Thymus (tissue), 14 donors: Measurements from ENCODE around the gene LPCAT2. TPM values are rescaled to one million over a fixed set of nuclear protein-coding genes. Genes with fewer than 3 reads are reported as not detected.

Experiments
- DNase-seq, 9 donors: peaks; one replicate each; pipeline ENCODE4 v3.0.0-alpha.2; 2013; ENCODE audit warnings: low spot score in 9 of 9, low read depth in 6 of 9, missing footprints in 1 of 9
- H3K27ac ChIP-seq, 2 donors: one replicate each; pipeline ENCODE4 v1.5.1; 2013; ENCODE audit warnings: control low read depth in 1 of 2, low read depth in 1 of 2, low read length in 1 of 2, mild to moderate bottlenecking in 1 of 2, moderate library complexity in 1 of 2
- H3K27me3 ChIP-seq, 2 donors: one replicate each; pipeline ENCODE4 v1.5.1; 2013; ENCODE audit warnings: low read length in 1 of 2; ENCODE audit not compliant: control insufficient read depth in 2 of 2, insufficient read depth in 1 of 2
- H3K36me3 ChIP-seq, 2 donors: one replicate each; pipeline ENCODE4 v1.5.1; 2013; ENCODE audit warnings: low read length in 1 of 2, mild to moderate bottlenecking in 1 of 2, moderate library complexity in 1 of 2; ENCODE audit not compliant: control insufficient read depth in 2 of 2, insufficient read depth in 2 of 2
- H3K4me1 ChIP-seq, 2 donors: one replicate each; pipeline ENCODE4 v1.5.1; 2013; ENCODE audit warnings: low read length in 2 of 2; ENCODE audit not compliant: control insufficient read depth in 2 of 2, insufficient read depth in 2 of 2
- H3K4me3 ChIP-seq, 2 donors: one replicate each; pipeline ENCODE4 v1.5.1; 2013; ENCODE audit warnings: low read length in 2 of 2, control low read depth in 1 of 2, mild to moderate bottlenecking in 1 of 2
- H3K9me3 ChIP-seq, 2 donors: one replicate each; pipeline ENCODE4 v1.5.1; 2013; ENCODE audit warnings: low read length in 1 of 2, mild to moderate bottlenecking in 1 of 2; ENCODE audit not compliant: control insufficient read depth in 2 of 2, insufficient read depth in 1 of 2
- WGBS: extraction: QIAGEN DNeasy Blood & Tissue Kit; methylation state at CpG from one replicate; pipeline ENCODE4 v1.1.7; 2013; 5-methylcytosine and 5-hydroxymethylcytosine counted together
- long read RNA-seq, 10 donors: transcript quantifications; one replicate each; lab custom pipeline, GENCODE V29; 2026
- polyA plus RNA-seq: library from polyadenylated mRNA; stranded (reverse); fragments of 200-250 nt; gene quantifications from one replicate; pipeline ENCODE4 v1.2.3, GENCODE V29; 2013
- total RNA-seq: library from RNA; stranded (reverse); fragments of 120-200 nt; gene quantifications from one replicate; pipeline ENCODE4 v1.2.4, GENCODE V29; 2013
- donor health status: healthy.

LPCAT2 gene, protein sequence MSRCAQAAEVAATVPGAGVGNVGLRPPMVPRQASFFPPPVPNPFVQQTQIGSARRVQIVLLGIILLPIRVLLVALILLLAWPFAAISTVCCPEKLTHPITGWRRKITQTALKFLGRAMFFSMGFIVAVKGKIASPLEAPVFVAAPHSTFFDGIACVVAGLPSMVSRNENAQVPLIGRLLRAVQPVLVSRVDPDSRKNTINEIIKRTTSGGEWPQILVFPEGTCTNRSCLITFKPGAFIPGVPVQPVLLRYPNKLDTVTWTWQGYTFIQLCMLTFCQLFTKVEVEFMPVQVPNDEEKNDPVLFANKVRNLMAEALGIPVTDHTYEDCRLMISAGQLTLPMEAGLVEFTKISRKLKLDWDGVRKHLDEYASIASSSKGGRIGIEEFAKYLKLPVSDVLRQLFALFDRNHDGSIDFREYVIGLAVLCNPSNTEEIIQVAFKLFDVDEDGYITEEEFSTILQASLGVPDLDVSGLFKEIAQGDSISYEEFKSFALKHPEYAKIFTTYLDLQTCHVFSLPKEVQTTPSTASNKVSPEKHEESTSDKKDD
- total RNA-seq (5.2 TPM), polyA plus RNA-seq (11.2 TPM)
- long read RNA-seq, donor 1 = 0 reads
- long read RNA-seq, donor 2 = 0 reads
- long read RNA-seq, donor 3, full-length matches to known transcripts = 1 of 1 reads
- long read RNA-seq, donor 3, partial matches to known transcripts = 0 of 1 reads
- long read RNA-seq, donor 3, other reads (novel, unspliced or antisense) = 0 of 1 reads
- long read RNA-seq, donor 4 = 0 reads
- long read RNA-seq, donor 5, full-length matches to known transcripts = 3 of 3 reads
- long read RNA-seq, donor 5, partial matches to known transcripts = 0 of 3 reads
- long read RNA-seq, donor 5, other reads (novel, unspliced or antisense) = 0 of 3 reads
- long read RNA-seq, donor 6, full-length matches to known transcripts = 2 of 2 reads
- long read RNA-seq, donor 6, partial matches to known transcripts = 0 of 2 reads
- long read RNA-seq, donor 6, other reads (novel, unspliced or antisense) = 0 of 2 reads
- long read RNA-seq, donor 7, full-length matches to known transcripts = 3 of 3 reads
- long read RNA-seq, donor 7, partial matches to known transcripts = 0 of 3 reads
- long read RNA-seq, donor 7, other reads (novel, unspliced or antisense) = 0 of 3 reads
- long read RNA-seq, donor 8, full-length matches to known transcripts = 2 of 2 reads
- long read RNA-seq, donor 8, partial matches to known transcripts = 0 of 2 reads
- long read RNA-seq, donor 8, other reads (novel, unspliced or antisense) = 0 of 2 reads
- long read RNA-seq, donor 9 = 0 reads
- long read RNA-seq, donor 10, full-length matches to known transcripts = 1 of 1 reads
- long read RNA-seq, donor 10, partial matches to known transcripts = 0 of 1 reads
- long read RNA-seq, donor 10, other reads (novel, unspliced or antisense) = 0 of 1 reads

DNA sequence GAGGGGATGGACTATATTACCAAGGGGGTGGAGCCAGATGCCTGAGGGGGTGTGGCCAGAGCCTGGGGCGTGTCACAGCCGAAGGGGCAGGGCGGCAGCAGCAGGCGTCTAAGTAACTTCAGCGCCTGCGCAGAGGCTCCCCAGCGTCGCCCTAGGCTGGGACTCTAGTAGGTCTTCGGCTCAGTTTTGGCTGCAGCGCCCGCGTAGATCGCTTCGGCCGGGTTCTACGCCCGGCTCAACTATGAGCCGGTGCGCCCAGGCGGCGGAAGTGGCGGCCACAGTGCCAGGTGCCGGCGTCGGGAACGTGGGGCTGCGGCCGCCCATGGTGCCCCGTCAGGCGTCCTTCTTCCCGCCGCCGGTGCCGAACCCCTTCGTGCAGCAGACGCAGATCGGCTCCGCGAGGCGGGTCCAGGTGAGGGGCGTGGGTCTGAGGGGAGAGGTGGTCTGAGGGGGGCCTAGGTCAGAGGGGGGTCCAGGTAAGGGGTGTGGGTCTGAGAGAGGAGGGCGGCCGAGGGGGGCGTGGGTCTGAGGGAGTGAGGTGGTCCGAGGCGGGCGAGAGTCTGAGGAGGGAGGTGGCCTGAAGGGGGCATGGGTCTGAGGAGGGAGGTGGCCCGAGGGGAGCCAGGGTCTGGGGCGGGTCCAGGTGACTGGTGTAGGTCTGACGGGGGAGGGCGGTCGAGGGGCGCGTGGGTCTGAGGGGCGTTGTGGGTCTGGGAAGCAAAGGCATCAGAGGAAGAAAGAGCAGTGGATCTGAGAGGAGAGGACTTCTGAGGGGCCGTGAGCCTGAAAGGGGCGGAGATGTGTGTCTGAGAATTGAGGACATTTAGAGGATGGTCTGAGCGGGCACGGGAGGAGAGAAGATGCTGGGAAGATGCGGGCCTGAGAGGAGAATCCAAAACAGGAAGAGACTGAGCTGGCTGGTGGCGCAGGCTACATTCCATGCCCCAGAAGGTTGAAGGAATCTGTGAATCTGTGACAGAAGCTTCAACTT is at the start of gene LPCAT2:
Gene LPCAT2 (plus strand): TSS at position 132 of the 991 bp plus-strand sequence. CDS start 110 bp downstream, at position 242.
- H3K4me3 ChIP-seq = peak within 1 kb of the TSS; percentile 40 to 55
- WGBS = 1% methylated on average over 61 of the region's 61 CpGs
- peaks cover 3 to 8% of the 10 kb centered on the region in 2 donors for H3K27me3 ChIP-seq
- DNase-seq = peak; percentile 40 to 82 (median 56)
- peak within 1 kb of the TSS in 1 of 2 donors; percentile 25 for H3K27ac ChIP-seq
- no peaks in the 10 kb centered on the region for H3K9me3 ChIP-seq
- H3K36me3 ChIP-seq = no peaks in the 10 kb centered on the region
- H3K4me1 ChIP-seq = peaks cover 5 to 12% of the 10 kb centered on the region in 2 donors

DNA sequence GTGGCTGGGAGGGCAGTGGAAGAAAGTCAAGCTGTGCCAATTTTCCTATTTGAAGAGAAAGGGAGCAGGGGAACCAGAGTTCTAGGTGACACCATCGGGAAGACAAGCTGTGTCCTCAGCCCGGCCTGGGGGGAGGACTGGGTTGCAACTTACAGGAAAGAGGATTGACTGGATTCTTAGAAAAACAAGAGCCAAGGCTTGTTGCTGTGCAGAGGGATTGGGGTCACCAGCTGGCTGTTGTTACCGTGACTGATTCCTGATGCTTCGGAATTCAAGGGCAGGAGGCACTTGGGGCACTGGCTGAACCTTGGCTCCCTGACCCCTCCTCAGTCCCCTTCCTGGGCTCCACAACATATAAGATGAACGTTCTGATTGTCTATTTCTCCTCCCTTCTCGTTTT is 46.6 kb upstream of the LPCAT2 start:
- Histone ChIP-seq H3K4me3 (no peak overlapping the region), H3K4me1 (no peaks in the 10 kb centered on the region), H3K27ac (no peak overlapping the region), H3K27me3 (no peaks in the 10 kb centered on the region), H3K9me3 (no peaks in the 10 kb centered on the region), H3K36me3 (no peaks in the 10 kb centered on the region)
- no peak for DNase-seq
- 86% methylated on average over 6 of the region's 6 CpGs for WGBS

DNA sequence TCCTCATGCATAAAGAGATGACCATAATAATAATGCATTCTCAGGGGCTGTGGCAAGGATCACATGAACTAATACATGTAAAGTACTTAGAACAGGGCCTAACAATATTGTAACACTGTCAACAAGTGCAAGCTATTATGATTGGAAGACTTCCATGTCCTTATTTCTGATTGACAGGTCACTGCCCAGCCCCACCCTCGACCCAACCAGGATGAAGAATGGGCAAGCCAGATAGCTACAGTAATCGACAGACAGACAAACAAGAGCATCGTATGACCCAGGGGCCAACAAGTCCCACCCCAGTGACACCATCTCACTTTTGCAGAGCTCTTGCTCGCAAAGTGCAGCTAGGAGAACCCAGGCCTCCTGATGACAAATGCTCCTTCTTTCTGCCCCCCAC is 44.5 kb upstream of the LPCAT2 start:
- Histone ChIP-seq H3K27ac (no peak overlapping the region), H3K27me3 (no peaks in the 10 kb centered on the region), H3K9me3 (no peaks in the 10 kb centered on the region), H3K36me3 (no peaks in the 10 kb centered on the region), H3K4me3 (no peak overlapping the region), H3K4me1 (no peaks in the 10 kb centered on the region)
- WGBS = 75% methylated on average over 4 of the region's 4 CpGs
- no peak for DNase-seq

DNA sequence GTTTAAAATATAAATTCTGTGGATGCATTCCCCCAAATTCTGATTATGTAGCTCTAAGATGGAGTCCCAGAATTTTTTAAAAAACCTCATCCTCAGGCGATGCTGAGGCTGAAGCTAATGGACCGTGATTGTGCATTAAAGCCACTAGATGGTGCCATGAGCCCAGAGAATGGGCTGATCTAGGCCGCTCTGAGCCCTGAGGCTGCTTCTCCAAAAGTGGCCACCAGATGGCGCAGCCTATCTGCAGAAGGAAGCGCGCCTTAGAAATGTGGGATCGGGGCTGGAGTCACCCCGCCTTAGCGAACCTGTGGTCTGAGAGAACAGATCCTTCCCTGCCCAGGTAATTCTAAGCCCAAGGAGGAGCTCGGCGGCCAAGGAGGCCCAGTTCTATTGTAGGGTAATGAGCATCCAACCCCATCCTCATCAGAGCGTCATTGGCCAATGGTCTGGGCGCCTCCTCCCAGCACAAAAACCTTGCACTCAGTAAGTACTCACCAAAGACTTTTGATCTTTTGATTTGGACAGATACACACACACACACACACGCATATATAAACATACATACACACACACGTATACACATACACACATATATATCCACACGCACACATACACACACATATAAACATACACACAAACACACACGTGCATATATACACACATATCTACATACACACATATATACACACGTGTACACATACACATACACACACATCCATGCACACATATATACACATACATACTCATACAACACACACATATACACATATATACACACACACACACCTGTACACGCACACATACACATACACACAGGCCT is 43.6 kb upstream of the LPCAT2 start:
- H3K4me3 ChIP-seq = no peak overlapping the region
- no peak overlapping the region for H3K27ac ChIP-seq
- H3K27me3 ChIP-seq = no peaks in the 10 kb centered on the region
- H3K36me3 ChIP-seq = no peaks in the 10 kb centered on the region
- H3K9me3 ChIP-seq = no peaks in the 10 kb centered on the region
- DNase-seq = peak; percentile 51 to 92 (median 79)
- WGBS = 37% methylated on average over 19 of the region's 19 CpGs
- no peaks in the 10 kb centered on the region for H3K4me1 ChIP-seq

DNA sequence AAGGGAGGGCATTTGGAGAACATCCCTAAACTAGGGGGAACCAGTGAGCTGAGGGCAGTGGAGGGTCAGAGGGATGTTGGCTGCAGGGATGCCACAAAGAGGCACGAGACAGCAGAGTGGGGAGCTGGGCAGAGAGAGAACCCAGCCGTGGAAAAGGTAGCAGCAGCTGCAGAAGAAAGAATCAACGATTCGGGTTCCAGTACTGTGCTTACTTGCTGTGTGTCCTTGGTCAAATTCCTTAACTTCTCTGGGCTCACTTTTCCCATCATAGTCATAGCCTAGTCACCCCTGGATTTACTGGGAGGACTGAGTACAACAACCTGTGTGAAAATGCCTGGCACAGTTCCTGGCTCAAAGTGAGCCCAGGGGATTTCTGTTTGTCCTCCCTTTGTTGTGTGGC is 42.7 kb upstream of the LPCAT2 start:
- WGBS = 98% methylated on average over 4 of the region's 4 CpGs
- Histone ChIP-seq H3K36me3 (no peaks in the 10 kb centered on the region), H3K4me3 (no peak overlapping the region), H3K27ac (no peak overlapping the region), H3K27me3 (peaks cover 0 to 2% of the 10 kb centered on the region in 2 donors), H3K9me3 (no peaks in the 10 kb centered on the region), H3K4me1 (no peaks in the 10 kb centered on the region)
- no peak for DNase-seq

DNA sequence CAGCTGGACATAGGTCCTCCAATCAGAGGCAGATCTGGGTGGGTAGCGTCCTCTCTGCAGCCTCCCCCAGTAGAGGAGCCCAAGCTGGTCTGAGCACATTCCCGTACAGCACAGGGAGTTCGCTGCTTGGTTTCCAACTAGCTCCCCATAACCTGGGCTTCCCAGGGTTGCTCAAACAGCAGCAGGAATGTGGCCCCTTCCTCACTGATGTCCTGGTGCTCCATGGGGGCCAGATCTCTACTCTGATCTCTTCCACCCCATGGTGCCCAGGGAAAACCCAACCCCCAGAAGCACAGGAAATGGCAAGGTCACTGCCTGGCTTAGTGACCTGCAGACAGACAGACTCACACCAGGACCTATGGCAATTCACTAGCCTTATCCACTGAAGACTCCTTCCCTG is 41.0 kb upstream of the LPCAT2 start:
- Histone ChIP-seq H3K9me3 (no peaks in the 10 kb centered on the region), H3K36me3 (no peaks in the 10 kb centered on the region), H3K27ac (no peak overlapping the region), H3K4me3 (no peak overlapping the region), H3K27me3 (peaks cover 0 to 2% of the 10 kb centered on the region in 2 donors), H3K4me1 (no peaks in the 10 kb centered on the region)
- no peak for DNase-seq
- 92% methylated on average over 3 of the region's 3 CpGs for WGBS

DNA sequence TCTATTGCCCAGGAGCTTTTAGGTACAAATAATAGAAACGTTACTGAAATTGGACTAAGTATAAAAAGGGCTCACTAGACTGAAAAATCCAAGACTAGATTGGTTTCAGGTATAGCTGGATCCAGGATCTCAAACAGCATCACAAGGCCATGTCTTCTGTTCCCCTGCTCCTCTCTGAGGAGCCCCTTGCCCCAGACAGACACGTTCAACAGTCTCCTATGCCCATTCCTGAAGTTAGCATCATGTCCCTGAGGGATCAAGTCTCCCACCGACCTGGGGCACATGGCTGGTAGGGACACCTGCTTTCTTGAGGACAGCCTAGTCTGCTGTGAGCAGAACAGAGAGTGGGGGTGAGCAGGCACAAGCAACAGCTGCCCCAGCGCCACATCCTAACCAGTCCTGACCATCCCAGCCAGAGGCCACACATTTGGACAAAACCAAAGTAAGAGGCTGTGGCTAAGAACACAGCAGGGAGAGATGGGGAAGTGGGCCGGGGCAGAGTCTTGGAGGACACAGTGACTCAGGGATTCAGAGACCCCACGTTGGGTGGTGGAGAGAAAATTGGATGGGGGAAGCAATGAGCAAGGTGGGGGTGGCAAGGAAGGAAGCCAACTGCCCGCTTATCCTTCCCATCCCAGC is 40.4 kb upstream of the LPCAT2 start:
- 76% methylated on average over 7 of the region's 7 CpGs for WGBS
- Histone ChIP-seq H3K27ac (no peak overlapping the region), H3K36me3 (no peaks in the 10 kb centered on the region), H3K9me3 (no peaks in the 10 kb centered on the region), H3K4me3 (no peak overlapping the region), H3K27me3 (peaks cover 0 to 2% of the 10 kb centered on the region in 2 donors), H3K4me1 (no peaks in the 10 kb centered on the region)
- DNase-seq = no peak
